Measurements from ENCODE around the gene HEPACAM2.

The HEPACAM2 gene

DNA sequence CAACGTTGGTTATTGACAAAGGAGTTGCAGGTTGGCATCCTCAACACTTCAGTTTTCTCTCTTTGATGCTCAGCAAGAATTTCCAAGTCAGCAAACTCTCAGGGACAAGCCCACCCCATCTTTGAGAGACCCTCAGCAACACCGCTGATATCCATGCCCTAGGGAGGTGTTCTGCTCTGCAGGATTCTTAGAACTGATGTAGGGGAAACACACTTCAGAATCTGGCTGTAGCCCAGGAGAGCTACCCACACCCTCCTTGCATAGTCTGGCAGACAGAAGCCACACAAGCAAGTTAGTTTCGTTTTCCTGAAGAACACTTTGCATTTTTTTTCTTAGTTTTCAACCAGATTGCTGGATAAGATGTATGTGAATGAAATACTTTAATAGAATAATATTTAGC is 78.9 kb downstream of the HEPACAM2 start:
- no peaks in the 10 kb centered on the region for H3K27me3 ChIP-seq (replicated peaks)

DNA sequence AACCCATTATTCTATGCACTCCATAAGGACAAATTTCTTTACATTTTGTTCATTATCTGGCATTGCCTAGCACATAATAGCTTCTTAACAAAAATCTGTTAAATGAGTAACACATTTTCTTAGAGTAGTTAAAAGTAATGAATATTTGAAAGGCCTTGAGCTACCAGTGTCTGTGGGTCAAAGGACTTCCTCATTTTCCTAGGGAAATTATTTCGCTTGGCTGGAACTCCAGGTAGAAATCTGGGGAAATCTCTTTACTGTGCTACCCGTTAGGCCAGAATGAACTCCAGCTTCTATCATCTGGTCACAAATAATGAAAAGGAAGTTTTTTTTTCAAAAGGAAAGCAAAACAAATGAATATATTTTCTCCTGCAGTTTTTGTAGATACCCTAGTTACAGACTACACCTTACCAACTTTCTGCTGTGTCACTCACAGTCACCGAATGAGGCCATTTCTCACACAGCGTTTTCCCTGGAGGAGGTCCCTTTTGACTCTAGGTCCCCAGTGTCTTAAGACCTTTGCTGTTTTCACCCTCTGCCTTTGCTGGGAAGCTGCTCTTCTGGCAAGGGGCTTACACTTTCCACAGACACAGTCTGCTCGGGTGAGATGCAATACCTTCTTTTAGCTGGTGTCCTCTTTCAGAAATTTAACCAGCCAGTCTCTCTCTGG is 79.7 kb downstream of the HEPACAM2 start:
- Histone ChIP-seq H3K27ac (no peak overlapping the region), H3K27me3 (replicated peaks) (no peaks in the 10 kb centered on the region), H3K4me3 (ENCODE audit: low read depth, low read length) (no peak overlapping the region), H3K36me3 (replicated peaks) (no peaks in the 10 kb centered on the region)
- in situ Hi-C loops (cut with HindIII; ENCODE audit: low pct_ligation_motif_present, low sequenced_read_pairs): no loop called here
- TF ChIP-seq, protein P1, sequence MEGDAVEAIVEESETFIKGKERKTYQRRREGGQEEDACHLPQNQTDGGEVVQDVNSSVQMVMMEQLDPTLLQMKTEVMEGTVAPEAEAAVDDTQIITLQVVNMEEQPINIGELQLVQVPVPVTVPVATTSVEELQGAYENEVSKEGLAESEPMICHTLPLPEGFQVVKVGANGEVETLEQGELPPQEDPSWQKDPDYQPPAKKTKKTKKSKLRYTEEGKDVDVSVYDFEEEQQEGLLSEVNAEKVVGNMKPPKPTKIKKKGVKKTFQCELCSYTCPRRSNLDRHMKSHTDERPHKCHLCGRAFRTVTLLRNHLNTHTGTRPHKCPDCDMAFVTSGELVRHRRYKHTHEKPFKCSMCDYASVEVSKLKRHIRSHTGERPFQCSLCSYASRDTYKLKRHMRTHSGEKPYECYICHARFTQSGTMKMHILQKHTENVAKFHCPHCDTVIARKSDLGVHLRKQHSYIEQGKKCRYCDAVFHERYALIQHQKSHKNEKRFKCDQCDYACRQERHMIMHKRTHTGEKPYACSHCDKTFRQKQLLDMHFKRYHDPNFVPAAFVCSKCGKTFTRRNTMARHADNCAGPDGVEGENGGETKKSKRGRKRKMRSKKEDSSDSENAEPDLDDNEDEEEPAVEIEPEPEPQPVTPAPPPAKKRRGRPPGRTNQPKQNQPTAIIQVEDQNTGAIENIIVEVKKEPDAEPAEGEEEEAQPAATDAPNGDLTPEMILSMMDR (IDR thresholded peaks at IDR 0.05; ENCODE audit: low read depth, low read length, missing control alignments): no peak
- no peak for DNase-seq

More for the DNA sequence above, 78.9 kb downstream of the HEPACAM2 start:
- Histone ChIP-seq H3K4me3 (ENCODE audit: low read depth, low read length) (peak overlapping the region; percentile 16), H3K36me3 (replicated peaks) (no peaks in the 10 kb centered on the region), H3K27ac (peak overlapping the region; percentile 37)
- DNase-seq: peak; percentile 45
- in situ Hi-C loops (cut with HindIII; ENCODE audit: low pct_ligation_motif_present, low sequenced_read_pairs): no loop called here
- TF ChIP-seq, protein P1 (IDR thresholded peaks at IDR 0.05; ENCODE audit: low read depth, low read length, missing control alignments): no peak

DNA sequence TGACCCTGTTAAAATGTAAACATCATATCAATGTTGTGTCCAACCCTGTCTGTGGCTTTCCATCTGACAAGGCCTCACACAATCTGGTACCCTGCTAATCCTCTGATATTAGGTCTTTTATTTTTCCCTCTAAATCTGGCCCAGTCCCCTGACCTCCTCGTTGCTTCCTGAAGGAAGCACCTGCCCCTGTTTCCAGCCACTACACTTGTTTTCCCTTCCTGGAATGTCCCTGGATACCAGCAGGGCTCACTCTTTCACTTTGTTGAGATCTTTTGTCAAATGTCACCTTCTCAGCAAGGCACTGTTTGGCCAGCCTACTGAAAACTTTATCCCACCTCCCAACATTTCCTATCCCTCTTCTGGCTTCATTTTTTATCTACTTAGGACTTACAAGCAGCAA is 80.2 kb downstream of the HEPACAM2 start:
- in situ Hi-C loops (cut with HindIII; ENCODE audit: low pct_ligation_motif_present, low sequenced_read_pairs): no loop called here
- no peak overlapping the region for H3K27ac ChIP-seq
- no peak for DNase-seq
- H3K36me3 ChIP-seq (replicated peaks): no peaks in the 10 kb centered on the region
- TF ChIP-seq, protein P1 (IDR thresholded peaks at IDR 0.05; ENCODE audit: low read depth, low read length, missing control alignments): no peak
- no peak overlapping the region for H3K4me3 ChIP-seq (ENCODE audit: low read depth, low read length)
- H3K27me3 ChIP-seq (replicated peaks): no peaks in the 10 kb centered on the region

DNA sequence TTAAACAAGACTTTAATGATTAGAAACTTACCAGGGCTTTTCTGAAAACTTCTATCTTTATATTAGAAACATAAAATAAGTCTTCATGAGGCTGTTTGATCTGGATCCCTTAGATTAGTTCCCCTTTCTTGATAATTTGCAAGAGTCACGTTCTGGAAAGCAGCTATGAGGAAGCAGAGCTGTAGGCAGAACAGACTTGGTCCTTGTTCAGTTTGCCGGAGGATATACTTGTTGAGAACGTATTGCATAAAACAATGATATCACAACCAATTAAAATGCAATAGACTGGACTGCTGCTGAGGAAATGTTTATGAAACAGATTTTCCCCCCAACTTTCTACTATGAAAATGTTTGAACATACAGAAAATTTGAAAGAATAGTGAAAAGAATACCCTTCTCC is 80.9 kb downstream of the HEPACAM2 start:
- no peak overlapping the region for H3K4me3 ChIP-seq (ENCODE audit: low read depth, low read length)

DNA sequence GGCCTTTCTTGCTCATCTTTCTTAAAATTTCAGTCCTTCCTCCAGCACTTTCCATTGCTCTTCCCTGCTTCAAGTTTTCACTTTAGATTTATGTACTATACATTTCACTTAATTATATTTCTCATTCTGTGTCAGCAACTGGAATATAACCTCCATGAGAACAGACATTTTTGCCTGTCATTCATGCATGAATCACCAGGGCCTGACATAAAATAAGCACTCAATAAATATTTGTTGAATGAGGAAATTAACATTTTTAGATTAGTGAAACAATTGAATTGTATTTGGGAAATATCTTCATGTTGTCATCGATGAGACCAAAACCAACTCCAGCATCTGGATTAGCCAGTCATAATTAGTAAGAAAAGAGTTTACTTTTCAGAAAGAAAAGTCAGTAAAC is 84.1 kb downstream of the HEPACAM2 start:
- peak overlapping the region; percentile 2 for H3K27ac ChIP-seq
- TF ChIP-seq, protein P1 (IDR thresholded peaks at IDR 0.05; ENCODE audit: low read depth, low read length, missing control alignments): no peak
- in situ Hi-C loops (cut with HindIII; ENCODE audit: low pct_ligation_motif_present, low sequenced_read_pairs): no loop called here
- no peak overlapping the region for H3K4me3 ChIP-seq (ENCODE audit: low read depth, low read length)
- H3K36me3 ChIP-seq (replicated peaks): no peaks in the 10 kb centered on the region
- no peaks in the 10 kb centered on the region for H3K27me3 ChIP-seq (replicated peaks)
- DNase-seq: no peak

More for the DNA sequence above, 80.9 kb downstream of the HEPACAM2 start:
- DNase-seq: no peak
- H3K27me3 ChIP-seq (replicated peaks): no peaks in the 10 kb centered on the region
- TF ChIP-seq, protein P1 (IDR thresholded peaks at IDR 0.05; ENCODE audit: low read depth, low read length, missing control alignments): no peak
- H3K36me3 ChIP-seq (replicated peaks): no peaks in the 10 kb centered on the region
- H3K27ac ChIP-seq: no peak overlapping the region
- in situ Hi-C loops (cut with HindIII; ENCODE audit: low pct_ligation_motif_present, low sequenced_read_pairs): no loop called here

Data from brain microvascular endothelial cell (primary cell).